GM21526 (cell line): Measurements from ENCODE around the gene SLIT1.

Experiments
- ATAC-seq: cut with Tn5 transposase; IDR thresholded peaks from one replicate; pipeline ENCODE4 v1.9.1; 2021; ENCODE audit warnings: moderate library complexity; ENCODE audit not compliant: unreplicated experiment, low FRiP score

Gene SLIT1

DNA sequence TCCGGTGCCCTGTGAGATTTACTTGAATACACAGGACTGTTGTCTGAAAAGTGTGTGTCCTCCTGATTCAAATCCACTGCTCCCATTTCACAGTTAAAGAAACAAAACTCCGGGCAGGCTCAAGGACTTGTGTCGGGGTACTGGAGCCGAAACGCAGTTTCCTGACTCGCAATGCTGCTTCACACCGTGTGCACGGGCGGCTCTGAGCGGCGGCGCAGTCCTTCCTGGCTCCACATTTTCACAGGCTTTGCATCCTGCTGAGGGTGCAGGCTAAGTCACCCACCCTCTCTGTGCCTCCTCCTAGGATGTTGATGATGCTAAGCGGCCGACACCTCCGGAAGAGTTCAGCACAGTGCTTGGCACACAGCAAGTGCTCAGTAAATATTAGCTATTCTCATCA is 65.4 kb downstream of the SLIT1 start:
- ATAC-seq: no peak

DNA sequence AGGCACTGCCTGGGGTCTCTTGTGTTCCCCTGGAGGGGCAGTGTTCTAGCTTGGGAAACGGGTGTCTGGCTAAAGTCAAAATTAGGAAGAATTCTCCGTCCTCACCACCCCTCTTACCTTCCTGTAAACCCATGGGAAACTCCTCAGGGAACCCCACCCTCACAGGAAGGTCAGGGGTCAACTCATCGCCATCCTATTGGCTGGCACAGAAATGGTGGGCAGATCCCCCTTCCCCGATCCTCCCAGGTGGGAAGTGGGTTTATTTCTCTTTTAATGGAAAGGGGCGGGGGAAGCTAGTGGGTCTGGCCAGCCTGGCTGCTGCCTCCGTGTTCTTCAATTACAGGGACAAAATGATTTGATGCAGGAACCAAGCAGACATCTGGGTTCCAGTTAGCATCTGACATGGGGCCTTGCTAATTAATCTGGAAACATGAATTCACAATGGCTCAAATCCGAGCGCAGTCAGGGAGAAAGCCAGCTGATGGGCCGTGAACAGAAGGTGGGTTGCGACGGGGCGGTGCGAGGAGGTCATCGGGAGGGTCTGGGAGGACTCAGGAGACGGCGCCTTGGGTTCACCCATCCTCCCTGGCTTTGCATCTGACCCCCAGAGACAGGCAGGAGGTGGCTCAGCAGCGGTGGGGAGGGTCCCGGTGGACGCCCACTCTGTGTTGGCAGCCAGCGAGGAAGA is 66.6 kb downstream of the SLIT1 start:
- no peak for ATAC-seq

GRCh38 chr10:97117372-97117771 is 68.4 kb downstream of the SLIT1 start:
- no peak for ATAC-seq

- ATAC-seq: no peak
These were observed 69.1 kb downstream of the SLIT1 start for GRCh38 chr10:97116462-97117162.

DNA sequence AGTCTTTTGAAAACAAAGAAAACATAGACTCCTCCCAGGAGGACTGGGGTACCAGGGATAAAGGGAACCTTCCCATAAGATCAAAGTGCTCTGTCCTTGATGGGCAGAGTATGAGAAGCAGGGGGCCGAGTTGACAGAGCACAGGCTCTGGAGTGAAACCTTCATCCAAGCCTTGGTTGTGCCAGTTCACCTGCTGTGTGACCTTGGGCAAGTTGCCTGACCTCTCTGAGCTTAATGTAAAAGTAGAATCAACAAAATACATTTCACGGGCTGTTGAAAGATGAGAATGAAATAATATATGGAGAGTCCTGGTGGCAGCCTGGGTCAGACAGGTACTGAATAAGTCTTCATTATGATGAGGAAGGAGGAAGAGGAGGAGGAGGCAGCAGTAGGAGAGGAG is 69.9 kb downstream of the SLIT1 start:
- ATAC-seq: no peak

GRCh38 chr10:97111615-97112014 is 74.1 kb downstream of the SLIT1 start:
- ATAC-seq: no peak

GRCh38 chr10:97109547-97109946 is 76.2 kb downstream of the SLIT1 start:
- no peak for ATAC-seq

DNA sequence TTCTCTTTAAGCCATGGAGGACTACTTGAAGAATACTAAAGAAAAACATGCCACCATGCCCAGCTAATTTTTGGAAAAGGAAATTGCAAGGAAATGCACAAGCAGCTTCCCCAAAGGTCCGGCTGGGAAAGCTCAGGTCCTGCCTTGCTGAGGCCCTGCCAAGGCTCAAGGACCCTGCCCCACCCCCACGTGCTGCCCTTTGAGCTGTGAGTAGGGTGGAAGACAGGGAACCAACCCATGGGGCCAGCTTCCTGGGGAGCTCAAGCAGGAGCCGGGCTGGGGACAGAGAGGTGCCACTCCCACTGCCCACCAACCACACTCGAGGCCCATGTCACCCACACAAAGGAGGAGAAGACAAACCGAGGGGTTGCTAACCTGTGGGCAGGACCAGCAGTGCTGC is 78.2 kb downstream of the SLIT1 start:
- ATAC-seq: no peak

GRCh38 chr10:97106207-97106606 is 79.6 kb downstream of the SLIT1 start:
- no peak for ATAC-seq

DNA sequence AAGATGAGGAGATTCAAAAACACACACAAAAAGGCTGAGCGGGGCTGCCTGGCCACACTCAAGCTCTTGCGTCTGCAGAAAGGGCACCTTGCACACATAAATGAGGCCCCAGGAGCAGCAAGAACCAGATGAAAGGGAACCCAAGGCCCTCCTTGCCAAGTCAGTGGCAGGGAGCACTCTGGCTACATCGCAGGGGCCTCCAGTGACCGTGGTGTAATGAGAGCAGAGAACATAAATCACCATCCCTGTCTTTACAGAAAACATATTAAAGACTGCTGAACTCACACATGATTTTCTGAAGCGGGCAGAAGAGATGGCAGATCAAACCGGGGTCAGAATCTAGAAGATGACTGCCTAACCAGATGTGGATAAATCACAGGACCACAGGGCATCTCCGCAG is 80.5 kb downstream of the SLIT1 start:
- ATAC-seq: no peak

- ATAC-seq: no peak
These were observed 82.3 kb downstream of the SLIT1 start for GRCh38 chr10:97103316-97104080.

DNA sequence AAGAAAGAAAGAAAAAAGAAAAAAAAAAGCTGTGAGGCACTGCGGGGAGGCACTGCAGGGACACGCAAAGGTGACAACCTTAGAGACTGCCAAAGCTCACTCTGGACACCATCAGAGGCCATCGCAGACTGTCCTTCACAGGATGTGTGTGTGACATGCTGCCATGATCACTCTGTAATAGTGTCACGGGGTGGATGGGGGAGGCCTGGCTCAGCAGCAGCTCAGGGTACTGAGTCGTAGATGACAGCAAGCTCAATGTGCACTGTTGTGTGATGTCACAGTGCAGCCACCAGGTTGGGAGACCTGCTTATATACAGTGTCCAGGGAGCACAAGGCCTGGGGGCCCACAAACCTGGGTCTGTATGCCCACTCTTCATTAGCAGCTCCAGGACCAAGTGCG is 83.3 kb downstream of the SLIT1 start:
- ATAC-seq: no peak

DNA sequence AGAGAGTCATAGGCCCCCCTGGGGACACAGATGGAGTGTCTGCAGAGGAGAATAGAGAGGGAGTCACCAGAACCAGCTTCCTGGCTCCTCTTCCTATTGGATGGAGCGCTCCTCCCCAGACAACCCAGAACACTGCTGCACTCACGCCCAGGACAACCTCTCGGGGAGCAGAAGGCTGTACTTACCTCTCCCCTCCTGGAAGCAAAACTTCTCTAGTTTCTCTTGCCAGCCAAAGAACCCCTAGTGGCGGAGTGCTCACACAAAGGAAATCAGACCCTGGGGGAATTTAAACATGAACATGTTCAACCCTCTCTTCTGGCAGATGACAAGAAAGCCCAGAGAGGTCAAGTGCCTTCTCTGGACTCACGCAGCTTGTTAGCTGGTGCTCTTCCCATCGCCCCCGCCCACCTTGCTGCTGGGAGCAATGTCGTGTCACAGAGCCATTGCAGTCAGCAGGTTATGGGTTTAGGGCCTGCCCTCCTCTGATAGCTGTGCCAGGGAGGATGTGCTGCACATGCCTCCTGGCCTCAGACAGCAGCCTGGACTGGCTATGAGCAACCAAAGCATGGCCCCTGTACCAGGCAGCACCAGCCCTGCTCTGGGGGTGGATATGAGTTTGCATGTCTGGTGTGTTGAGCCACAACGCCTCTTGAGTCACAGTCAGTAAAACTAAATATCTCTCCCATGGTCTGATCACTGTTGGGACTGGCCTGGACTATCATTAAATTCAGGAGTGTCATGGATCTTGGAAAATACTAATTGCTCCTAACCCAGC is 84.4 kb downstream of the SLIT1 start:
- no peak for ATAC-seq

GRCh38 chr10:97100657-97101056 is 85.1 kb downstream of the SLIT1 start:
- ATAC-seq: no peak

GRCh38 chr10:97099868-97100267 is 85.9 kb downstream of the SLIT1 start:
- no peak for ATAC-seq

DNA sequence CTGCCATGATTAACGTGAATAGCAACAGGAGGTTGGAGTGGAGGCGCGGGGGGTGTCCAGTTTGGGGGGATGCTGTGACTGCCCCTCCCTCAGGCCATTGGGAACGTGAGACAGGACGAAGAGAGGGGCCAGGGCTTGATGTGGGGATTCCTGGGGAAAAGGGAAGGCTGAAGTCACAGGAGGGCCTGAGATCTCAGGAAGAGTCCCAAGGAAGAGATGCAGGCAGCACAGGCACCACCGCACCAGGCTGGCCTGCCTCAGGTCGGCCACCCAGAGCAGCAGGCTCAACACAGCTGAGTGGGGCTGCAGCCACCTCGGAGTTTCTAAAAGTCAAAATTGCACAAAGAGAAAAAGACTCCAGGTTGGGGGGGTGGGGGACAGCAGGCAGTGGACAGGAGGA is 86.7 kb downstream of the SLIT1 start:
- no peak for ATAC-seq

- ATAC-seq: no peak
These were observed 88.7 kb downstream of the SLIT1 start for GRCh38 chr10:97097084-97097433.

DNA sequence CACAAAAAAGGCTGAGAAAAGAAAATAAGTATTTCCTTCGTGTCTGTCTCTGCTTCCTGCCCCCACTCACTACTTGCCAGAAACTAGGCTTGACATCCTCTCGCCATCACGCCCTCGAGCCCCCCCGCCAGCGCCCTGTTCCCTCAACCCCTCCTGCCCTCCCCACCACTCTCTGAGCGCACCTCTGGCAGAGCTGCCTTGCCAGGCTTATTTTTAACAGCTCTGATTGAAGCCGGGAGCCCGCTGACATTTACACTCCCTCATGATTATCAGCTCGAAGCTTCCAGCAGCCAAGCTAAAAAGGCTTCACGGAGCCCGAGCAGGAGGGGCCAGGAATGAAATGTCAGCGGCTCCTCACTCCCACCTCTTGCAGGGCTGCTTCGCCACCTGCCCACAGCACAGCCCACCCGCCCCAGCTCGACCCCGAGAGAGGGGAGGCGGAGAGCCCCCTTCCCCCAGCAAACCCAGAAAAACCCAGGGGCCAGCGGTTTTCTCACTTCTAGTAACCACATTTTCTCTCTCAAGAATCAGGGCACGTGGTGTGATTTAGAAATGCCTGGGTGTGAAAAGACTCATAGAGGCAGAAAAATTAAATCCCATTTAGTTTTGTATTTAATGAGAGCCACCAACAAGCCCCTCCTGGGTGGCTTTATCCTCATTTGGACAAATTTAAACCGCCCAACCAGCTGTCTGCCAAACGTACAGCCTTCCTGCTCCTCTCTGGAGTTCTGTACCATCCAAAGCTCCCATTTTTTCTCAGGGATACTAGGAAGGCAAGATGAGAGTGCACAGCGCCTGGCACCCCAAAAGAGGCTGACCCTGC is 89.3 kb downstream of the SLIT1 start:
- no peak for ATAC-seq

DNA sequence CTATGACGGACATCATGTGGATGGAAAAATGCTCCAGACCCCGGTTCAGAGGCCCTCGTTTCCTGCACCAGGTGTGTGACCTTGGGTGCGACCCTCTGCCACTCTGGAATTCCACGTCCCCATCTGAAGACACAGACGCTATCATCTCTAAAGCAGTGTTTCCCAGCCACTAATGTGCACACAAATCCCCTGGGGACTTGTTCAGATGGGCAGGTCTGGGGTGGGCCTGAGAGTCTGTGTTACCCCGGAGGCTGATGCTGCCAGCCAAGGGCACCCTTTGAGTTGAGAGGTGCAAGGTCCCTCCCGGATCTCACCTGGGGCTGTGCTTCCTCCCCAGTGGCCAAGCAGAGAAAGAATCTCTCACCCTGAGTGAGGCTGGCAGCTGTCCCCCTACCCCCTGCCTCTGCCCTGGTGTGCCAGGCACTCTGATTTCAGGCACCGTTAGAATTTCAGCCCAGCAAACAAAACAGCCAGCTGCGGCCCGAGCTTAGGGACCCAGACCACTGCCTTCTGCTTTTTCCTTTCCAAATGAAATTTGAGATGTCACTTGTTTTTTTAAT is 90.0 kb downstream of the SLIT1 start:
- ATAC-seq: no peak

- ATAC-seq: no peak
These were observed 95.1 kb downstream of the SLIT1 start for GRCh38 chr10:97090644-97091043.
